Colonic mucosa (tissue), 4 donors: ENCODE measurements around the gene JPH2. TPM values are rescaled to one million over a fixed set of nuclear protein-coding genes. Genes with fewer than 3 reads are reported as not detected.

Experiments used
- DNase-seq: peaks from one replicate; pipeline ENCODE4 v3.0.0-alpha.2; 2020
- H3K27ac ChIP-seq: fragments of 200-600 bp; one replicate; pipeline ENCODE4 v1.8.0; 2021
- H3K27me3 ChIP-seq: fragments of 200-600 bp; one replicate; pipeline ENCODE4 v1.8.0; 2021
- H3K36me3 ChIP-seq: fragments of 200-600 bp; one replicate; pipeline ENCODE4 v1.8.0; 2021
- H3K4me1 ChIP-seq: fragments of 200-600 bp; one replicate; pipeline ENCODE4 v1.8.0; 2021; ENCODE audit warnings: mild to moderate bottlenecking
- H3K4me3 ChIP-seq: fragments of 200-600 bp; one replicate; pipeline ENCODE4 v1.8.0; 2021
- H3K9ac ChIP-seq, 2 donors: one replicate each; pipeline ENCODE4 v1.7.0; 2013; ENCODE audit warnings: control low read depth in 2 of 2, low read depth in 2 of 2, low read length in 2 of 2
- H3K9me3 ChIP-seq: fragments of 200-600 bp; one replicate; pipeline ENCODE4 v1.8.0; 2021
- CTCF ChIP-seq: fragments of 200-600 bp; IDR thresholded peaks from one replicate; pipeline ENCODE4 v1.8.0; 2022; ENCODE audit warnings: antibody characterized with exemption, mild to moderate bottlenecking
- intact Hi-C: fragments of 100-400 bp; cut with DNase I; formaldehyde crosslinking; loops from one replicate; pipeline ENCODE4 v1.14.1; 2022
- total RNA-seq, 2 donors: library from RNA; stranded (reverse); fragmentation: NEBNext Ultra II Directional in 1 of 2; extraction: Animal tissue kit (Norgen Biotek cat#: 25700) in 1 of 2; gene quantifications; one replicate each; pipeline ENCODE4 v1.2.1, GENCODE V29; 2021
- donor health status: healthy.
- donor health status: DM: no; HTN: no; CAD: no.
- donor health status: DM: no; HTN: no; CAD: no.

JPH2 gene
- total RNA-seq, 2 donors from 2014 or later = 1.3 to 13.8 TPM

- H3K27ac ChIP-seq = no peak overlapping the region
- H3K36me3 ChIP-seq = no peaks in the 10 kb centered on the region
- H3K9ac ChIP-seq = no peak overlapping the region
- intact Hi-C loops = loop anchor here (10.0 kb wide), 1 partner anchor 234 kb away; no protein-coding TSS in a partner anchor
- H3K4me1 ChIP-seq = no peaks in the 10 kb centered on the region
- no peaks in the 10 kb centered on the region for H3K27me3 ChIP-seq
- no peak for TF ChIP-seq CTCF
- H3K4me3 ChIP-seq = no peak overlapping the region
- no peak for DNase-seq
- no peaks in the 10 kb centered on the region for H3K9me3 ChIP-seq
Observed at GRCh38 chr20:44079291-44079690, 107.7 kb downstream of the JPH2 start.

- intact Hi-C loops = loop anchor here (10.0 kb wide), 1 partner anchor 231 kb away; no protein-coding TSS in a partner anchor
- no peaks in the 10 kb centered on the region for H3K27me3 ChIP-seq
Observed at GRCh38 chr20:44075950-44076232, 111.1 kb downstream of the JPH2 start.

GRCh38 chr20:44075191-44075949 is 111.6 kb downstream of the JPH2 start:
- Histone ChIP-seq H3K4me1 (no peaks in the 10 kb centered on the region), H3K36me3 (no peaks in the 10 kb centered on the region), H3K9me3 (no peaks in the 10 kb centered on the region), H3K9ac (no peak overlapping the region), H3K4me3 (no peak overlapping the region), H3K27me3 (no peaks in the 10 kb centered on the region), H3K27ac (no peak overlapping the region)
- no peak for DNase-seq
- no peak for TF ChIP-seq CTCF
- intact Hi-C loops = loop anchor here (10.0 kb wide), 1 partner anchor 231 kb away; no protein-coding TSS in a partner anchor

More at GRCh38 chr20:44075950-44076232, 111.1 kb downstream of the JPH2 start:
- TF ChIP-seq CTCF = no peak
- Histone ChIP-seq H3K9me3 (no peaks in the 10 kb centered on the region), H3K27ac (no peak overlapping the region), H3K4me1 (no peaks in the 10 kb centered on the region), H3K4me3 (no peak overlapping the region), H3K36me3 (no peaks in the 10 kb centered on the region), H3K9ac (no peak overlapping the region)
- no peak for DNase-seq

GRCh38 chr20:44074252-44075151 is 112.5 kb downstream of the JPH2 start:
- Histone ChIP-seq H3K36me3 (no peaks in the 10 kb centered on the region), H3K9me3 (no peaks in the 10 kb centered on the region), H3K27me3 (no peaks in the 10 kb centered on the region), H3K9ac (no peak overlapping the region), H3K4me3 (no peak overlapping the region), H3K27ac (no peak overlapping the region), H3K4me1 (no peaks in the 10 kb centered on the region)
- intact Hi-C loops = loop anchor here (10.0 kb wide), 1 partner anchor 230 kb away; no protein-coding TSS in a partner anchor
- DNase-seq = no peak
- no peak for TF ChIP-seq CTCF

GRCh38 chr20:44073675-44074071 is 113.3 kb downstream of the JPH2 start:
- H3K9me3 ChIP-seq = no peaks in the 10 kb centered on the region
- H3K4me1 ChIP-seq = no peaks in the 10 kb centered on the region
- no peak overlapping the region for H3K27ac ChIP-seq
- intact Hi-C loops = loop anchor here (10.0 kb wide), 1 partner anchor 229 kb away; no protein-coding TSS in a partner anchor
- no peak for TF ChIP-seq CTCF
- H3K9ac ChIP-seq = no peak overlapping the region
- no peaks in the 10 kb centered on the region for H3K36me3 ChIP-seq
- no peaks in the 10 kb centered on the region for H3K27me3 ChIP-seq
- H3K4me3 ChIP-seq = no peak overlapping the region
- DNase-seq = no peak
